MG63 (cell line): Measurements from ENCODE around the gene CD58. TPM values are rescaled to one million over a fixed set of nuclear protein-coding genes. Genes with fewer than 3 reads are reported as not detected.
"Not testable (repeated sequence)": the region's sequence is repeated elsewhere in the genome, so short reads cannot be mapped to it uniquely, and the experiment has no call there.

Source experiments
- DNase-seq: peaks from one replicate; pipeline ENCODE4 v3.0.0-alpha.2; 2020
- H3K27me3 ChIP-seq: fragments of 250-450 bp; sonication (Bioruptor Pico); 2 replicates; pipeline ENCODE4 v1.5.1; 2020; ENCODE audit warnings: mild to moderate bottlenecking, moderate library complexity
- H3K36me3 ChIP-seq: fragments of 250-450 bp; sonication (Bioruptor Pico); 2 replicates; pipeline ENCODE4 v1.5.1; 2020; ENCODE audit warnings: mild to moderate bottlenecking, moderate library complexity
- H3K4me3 ChIP-seq: fragments of 250-450 bp; sonication (Bioruptor Pico); 2 replicates; pipeline ENCODE4 v1.5.1; 2020; ENCODE audit warnings: mild to moderate bottlenecking, moderate library complexity
- H3K9me3 ChIP-seq: fragments of 250-450 bp; sonication (Bioruptor Pico); 2 replicates; pipeline ENCODE4 v1.5.1; 2020; ENCODE audit warnings: mild to moderate bottlenecking, moderate library complexity
- total RNA-seq: library from RNA; depleted of rRNA; stranded (reverse); fragments of >200 nt; shearing (Covaris generic); gene quantifications from 2 replicates; pipeline ENCODE4 v1.2.3, GENCODE V29; 2014; ENCODE audit warnings: low replicate concordance

CD58 gene
- total RNA-seq, 1 experiment from 2014 or later, result 21.9 TPM

GRCh38 chr1:116595946-116596741 is 25.3 kb upstream of the CD58 start:
- H3K4me3 ChIP-seq, H3K9me3 ChIP-seq, DNase-seq, H3K27me3 ChIP-seq, H3K36me3 ChIP-seq: not testable (repeated sequence)

GRCh38 chr1:116595065-116595840 is 24.4 kb upstream of the CD58 start:
- DNase-seq, H3K36me3 ChIP-seq, H3K4me3 ChIP-seq, H3K27me3 ChIP-seq, H3K9me3 ChIP-seq: not testable (repeated sequence)

GRCh38 chr1:116593977-116594376 is 23.2 kb upstream of the CD58 start:
- not testable (repeated sequence) for H3K36me3 ChIP-seq, H3K27me3 ChIP-seq, DNase-seq, H3K9me3 ChIP-seq, H3K4me3 ChIP-seq

GRCh38 chr1:116593401-116593800 is 22.6 kb upstream of the CD58 start:
- not testable (repeated sequence) for H3K9me3 ChIP-seq, H3K36me3 ChIP-seq, H3K4me3 ChIP-seq, H3K27me3 ChIP-seq, DNase-seq

- H3K9me3 ChIP-seq, DNase-seq, H3K36me3 ChIP-seq, H3K4me3 ChIP-seq, H3K27me3 ChIP-seq: not testable (repeated sequence)
Measured at GRCh38 chr1:116591951-116592605, 21.3 kb upstream of the CD58 start.

GRCh38 chr1:116591006-116591950 is 20.5 kb upstream of the CD58 start:
- not testable (repeated sequence) for DNase-seq, H3K9me3 ChIP-seq, H3K4me3 ChIP-seq, H3K27me3 ChIP-seq, H3K36me3 ChIP-seq

- not testable (repeated sequence) for DNase-seq, H3K36me3 ChIP-seq, H3K27me3 ChIP-seq, H3K9me3 ChIP-seq, H3K4me3 ChIP-seq
Measured at GRCh38 chr1:116590359-116591005, 19.7 kb upstream of the CD58 start.

- H3K4me3 ChIP-seq, H3K27me3 ChIP-seq, H3K36me3 ChIP-seq, H3K9me3 ChIP-seq: not testable (repeated sequence)
- DNase-seq, result peak; percentile 51
Measured at GRCh38 chr1:116589101-116589735, 18.4 kb upstream of the CD58 start.

GRCh38 chr1:116587501-116588227 is 16.8 kb upstream of the CD58 start:
- H3K36me3 ChIP-seq, result no peaks in the 10 kb centered on the region
- no peak for DNase-seq

GRCh38 chr1:116586741-116587143 is 15.9 kb upstream of the CD58 start:
- no peak overlapping the region for H3K4me3 ChIP-seq
- no peaks in the 10 kb centered on the region for H3K9me3 ChIP-seq
- H3K27me3 ChIP-seq, result no peaks in the 10 kb centered on the region
- H3K36me3 ChIP-seq, result no peaks in the 10 kb centered on the region
- DNase-seq, result no peak

More at GRCh38 chr1:116587501-116588227, 16.8 kb upstream of the CD58 start:
- no peaks in the 10 kb centered on the region for H3K27me3 ChIP-seq
- no peaks in the 10 kb centered on the region for H3K9me3 ChIP-seq
- H3K4me3 ChIP-seq, result no peak overlapping the region

- H3K4me3 ChIP-seq, result no peak overlapping the region
- H3K27me3 ChIP-seq, result no peaks in the 10 kb centered on the region
- DNase-seq, result no peak
- H3K36me3 ChIP-seq, result no peaks in the 10 kb centered on the region
- no peaks in the 10 kb centered on the region for H3K9me3 ChIP-seq
Measured at GRCh38 chr1:116585886-116586285, 15.1 kb upstream of the CD58 start.

GRCh38 chr1:116581323-116581885 is 10.6 kb upstream of the CD58 start:
- Histone ChIP-seq H3K4me3 (no peak overlapping the region), H3K9me3 (no peaks in the 10 kb centered on the region), H3K27me3 (no peaks in the 10 kb centered on the region), H3K36me3 (no peaks in the 10 kb centered on the region)
- no peak for DNase-seq

GRCh38 chr1:116580446-116581322 is 9.9 kb upstream of the CD58 start:
- no peak for DNase-seq
- Histone ChIP-seq H3K9me3 (no peaks in the 10 kb centered on the region), H3K4me3 (no peak overlapping the region), H3K36me3 (no peaks in the 10 kb centered on the region), H3K27me3 (no peaks in the 10 kb centered on the region)

- Histone ChIP-seq H3K36me3 (no peaks in the 10 kb centered on the region), H3K27me3 (no peaks in the 10 kb centered on the region), H3K4me3 (no peak overlapping the region), H3K9me3 (no peaks in the 10 kb centered on the region)
- no peak for DNase-seq
Measured at GRCh38 chr1:116579259-116579875, 8.5 kb upstream of the CD58 start.
